GM12878 (cell line): ENCODE measurements around the gene ZBTB22. TPM values are rescaled to one million over a fixed set of nuclear protein-coding genes. Genes with fewer than 3 reads are reported as not detected.
"Not testable (repeated sequence)": the region's sequence is repeated elsewhere in the genome, so short reads cannot be mapped to it uniquely, and the experiment has no call there.

Experiments
- ATAC-seq: fragments of 200-7000 bp; cut with Tn5 transposase; 3 replicates; pipeline ENCODE4 v1.9.1; 2020; ENCODE audit warnings: mild to moderate bottlenecking, moderate library complexity
- BruUV-seq: library from RNA; stranded (reverse); fragments of 400-500 nt; replicated peaks from 2 replicates; lab custom pipeline; 2021; lab: Mats Ljungman, UMichigan
- CTCF ChIA-PET: fragments of 300-600 bp; sonication (Branson Sonifier 250); formaldehyde crosslinking; extraction: SDS; loops from one replicate; lab custom pipeline; 2021; ENCODE audit warnings: inconsistent platforms; lab: Yijun Ruan, JAX
- POLR2A ChIA-PET: fragments of 350-600 bp; formaldehyde crosslinking; extraction: SDS; loops from one replicate; lab custom pipeline; 2021; ENCODE audit warnings: inconsistent platforms; lab: Charles Lee
- RAD21 ChIA-PET: fragments of 300-600 bp; sonication (Branson Sonifier 250); formaldehyde crosslinking; loops from one replicate; lab custom pipeline; 2023; ENCODE audit warnings: antibody characterized with exemption; ENCODE audit not compliant: unreplicated experiment; lab: Charles Lee
- SMC1A ChIA-PET: fragments of 300-600 bp; sonication (Branson Sonifier 250); formaldehyde crosslinking; loops from one replicate; lab custom pipeline; 2023; ENCODE audit not compliant: unreplicated experiment, uncharacterized antibody; lab: Charles Lee
- DNase-seq: peaks from one replicate; pipeline ENCODE4 v3.0.0-alpha.2; 2011; ENCODE audit warnings: low read depth, low spot score
- FAIRE-seq: peaks from 3 replicates; lab custom pipeline; 2011; peaks lifted over from hg19 to GRCh38; lab: Jason Lieb, UNC
- H2AFZ ChIP-seq: 2 replicates; pipeline ENCODE4 v1.6.0; 2011; ENCODE audit warnings: low read depth, low read length, control low read depth; ENCODE audit not compliant: control insufficient read depth
- H3K27ac ChIP-seq: 2 replicates; pipeline ENCODE4 v1.5.1; 2011; ENCODE audit warnings: control low read depth; ENCODE audit not compliant: control insufficient read depth, insufficient read depth
- H3K27me3 ChIP-seq, 2 experiments: replicated peaks in 1 of 2; 2 replicates each; pipeline versions ENCODE4 v1.6.0 to v1.6.1; 2011; ENCODE audit warnings: low read length in 1 of 2; ENCODE audit not compliant: control insufficient read depth in 2 of 2, insufficient read depth in 2 of 2
- H3K36me3 ChIP-seq, 2 experiments: 2 replicates each; pipeline ENCODE4 v1.5.1; 2011; ENCODE audit warnings: low read length in 1 of 2; ENCODE audit not compliant: control insufficient read depth in 2 of 2, insufficient read depth in 2 of 2
- H3K4me1 ChIP-seq: 2 replicates; pipeline ENCODE4 v1.6.1; 2011; ENCODE audit warnings: mild to moderate bottlenecking, low read length, moderate library complexity, mixed read lengths; ENCODE audit not compliant: control insufficient read depth, insufficient read depth
- H3K4me2 ChIP-seq: 2 replicates; pipeline ENCODE4 v1.6.0; 2011; ENCODE audit warnings: control low read depth; ENCODE audit not compliant: control insufficient read depth, insufficient read depth
- H3K4me3 ChIP-seq: fragments of 200-600 bp; sonication (generic); 2 replicates; pipeline ENCODE4 v1.5.1; 2016
- H3K79me2 ChIP-seq: 2 replicates; pipeline ENCODE4 v1.6.0; 2011; ENCODE audit warnings: low read length; ENCODE audit not compliant: control insufficient read depth, insufficient read depth
- H3K9ac ChIP-seq: 2 replicates; pipeline ENCODE4 v1.8.0; 2011; ENCODE audit warnings: low read length, control low read depth, mixed read lengths; ENCODE audit not compliant: control insufficient read depth, insufficient read depth
- H3K9me3 ChIP-seq: replicated peaks from 3 replicates; pipeline ENCODE4 v1.5.1; 2011; ENCODE audit warnings: mild to moderate bottlenecking, low read length; ENCODE audit not compliant: control insufficient read depth, insufficient read depth
- H4K20me1 ChIP-seq: 2 replicates; pipeline ENCODE4 v1.6.0; 2011; ENCODE audit not compliant: control insufficient read depth, insufficient read depth
- CHD2 ChIP-seq: IDR thresholded peaks from 2 replicates; pipeline ENCODE4 v1.6.1; 2011; ENCODE audit warnings: low read depth, low read length, improper control_type of control experiment, borderline replicate concordance
- CHD4 ChIP-seq: fragments of 200-600 bp; sonication (generic); IDR thresholded peaks from 2 replicates; pipeline ENCODE4 v1.6.1; 2016; ENCODE audit warnings: mild to moderate bottlenecking
- ETV6 ChIP-seq, 2 experiments: fragments of 450-650 bp in 1 of 2; IDR thresholded peaks in 1 of 2; conservative IDR thresholded peaks in 1 of 2; 2 replicates each; pipeline ENCODE4 v1.6.1; 2014; ENCODE audit warnings: antibody characterized with exemption in 1 of 2, borderline replicate concordance in 1 of 2, low read depth in 1 of 2, mild to moderate bottlenecking in 1 of 2, moderate library complexity in 1 of 2
- KDM1A ChIP-seq: fragments of 200-600 bp; sonication (generic); IDR thresholded peaks from 2 replicates; pipeline ENCODE4 v1.6.1; 2016; ENCODE audit warnings: borderline replicate concordance
- RAD21 ChIP-seq: IDR thresholded peaks from 2 replicates; pipeline ENCODE4 v1.6.1; 2011; ENCODE audit warnings: mild to moderate bottlenecking, low read depth, low read length, moderate library complexity; ENCODE audit not compliant: insufficient read depth
- RUNX3 ChIP-seq: IDR thresholded peaks from 2 replicates; pipeline ENCODE4 v1.6.1; 2012; ENCODE audit warnings: low read length, inconsistent platforms
- SPI1 ChIP-seq: IDR thresholded peaks from 2 replicates; pipeline ENCODE4 v1.6.1; 2011; ENCODE audit warnings: low read depth, mild to moderate bottlenecking, low read length, moderate library complexity, borderline replicate concordance; ENCODE audit not compliant: insufficient read depth
- ZNF384 ChIP-seq: IDR thresholded peaks from 2 replicates; pipeline ENCODE4 v1.6.1; 2012; ENCODE audit warnings: low read depth, mild to moderate bottlenecking, low read length, improper control_type of control experiment, borderline replicate concordance
- WGBS: methylation state at CpG from one replicate; pipeline ENCODE4 v1.1.6; 2016; ENCODE audit warnings: low lambda C conversion rate; ENCODE audit not compliant: insufficient replicate concordance, insufficient coverage; ENCODE audit errors: missing lambda C conversion rate; 5-methylcytosine and 5-hydroxymethylcytosine counted together
- in situ Hi-C: fragments of 300-500 bp; cut with MboI; formaldehyde crosslinking; loops from 9 replicates; pipeline ENCODE4 v1.14.3; 2018; ENCODE audit warnings: mixed read lengths
- intact Hi-C: fragments of 100-400 bp; cut with micrococcal nuclease; formaldehyde crosslinking; loops from one replicate; pipeline ENCODE4 v1.14.2; 2022; ENCODE audit not compliant: unreplicated experiment
- polyA plus RNA-seq, 11 experiments: library from polyadenylated mRNA; depleted of rRNA in 4 of 11; unstranded in 6 of 11; stranded (reverse) in 5 of 11; fragments of >200 nt; fragmentation: Nextera tagmentation in 4 of 11; fragmentation: Illumina TruSeq in 1 of 11; extraction: Ambion mirVana in 4 of 11; extraction: Trizol in 1 of 11; gene quantifications; 1 replicate in 1 of 11; 2 replicates in 10 of 11; pipeline versions ENCODE4 v1.2.1 to v1.2.3, GENCODE V29; 2011 to 2016; ENCODE audit warnings: inconsistent platforms in 2 of 11, missing spikeins in 2 of 11, low read depth in 1 of 11
- total RNA-seq, 4 experiments: library from RNA; depleted of rRNA in 3 of 4; stranded (reverse); fragments of >200 nt in 3 of 4; fragmentation: Illumina TruSeq in 1 of 4; extraction: Trizol in 1 of 4; gene quantifications; 2 replicates each; pipeline versions ENCODE4 v1.2.1 to v1.2.3, GENCODE V29; 2013 to 2021
- TF ChIP-seq, protein P1 (sequence below): IDR thresholded peaks from 2 replicates; pipeline ENCODE4 v1.6.1; 2012; ENCODE audit warnings: low read depth, low read length, improper control_type of control experiment
- TF ChIP-seq, protein P2 (sequence below): IDR thresholded peaks from 2 replicates; pipeline ENCODE4 v1.6.1; 2012; ENCODE audit warnings: mild to moderate bottlenecking, low read depth, low read length

The ZBTB22 gene
- total and polyA plus RNA-seq, 10 of the 15 experiments (the other 5 are each of a cell fraction or from before 2014, with no cell fraction given) = 0.11 to 9.9 (median 4.8) TPM

DNA sequence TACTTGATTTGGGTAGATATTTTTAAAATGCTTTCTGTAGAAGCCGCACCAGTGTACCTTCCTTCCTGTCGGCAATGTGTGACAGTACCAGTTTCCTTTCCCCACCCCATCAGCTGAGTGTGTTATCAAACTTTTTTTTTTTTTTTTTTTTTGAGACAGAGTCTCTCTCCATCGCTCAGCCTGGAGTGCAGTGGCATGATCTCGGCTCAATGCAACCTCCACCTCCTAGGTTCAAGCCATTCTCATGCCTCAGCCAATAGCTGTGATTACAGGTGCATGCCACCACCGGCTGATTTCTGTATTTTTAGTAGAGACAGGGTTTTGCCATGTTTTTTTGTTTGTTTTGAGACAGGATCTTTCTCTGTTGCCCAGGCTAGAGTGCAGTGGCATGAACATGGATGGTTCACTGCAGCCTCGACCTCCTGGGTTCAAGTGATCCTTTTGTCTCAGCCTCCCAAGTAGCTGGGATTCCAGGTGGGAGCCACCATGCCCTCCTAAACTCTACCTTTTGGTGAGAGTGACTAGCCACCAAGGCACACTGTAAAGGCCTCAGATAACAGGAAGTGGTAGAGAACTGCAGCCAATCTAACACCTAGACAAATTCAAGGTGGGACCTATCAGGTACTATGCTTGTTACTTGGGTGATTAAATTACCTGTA, 26.5 kb upstream of the ZBTB22 start:
- intact Hi-C loops = loop anchor here (2.0 kb wide), 1 partner anchor 67 kb away; the partner anchor contains the start of gene B3GALT4

DNA sequence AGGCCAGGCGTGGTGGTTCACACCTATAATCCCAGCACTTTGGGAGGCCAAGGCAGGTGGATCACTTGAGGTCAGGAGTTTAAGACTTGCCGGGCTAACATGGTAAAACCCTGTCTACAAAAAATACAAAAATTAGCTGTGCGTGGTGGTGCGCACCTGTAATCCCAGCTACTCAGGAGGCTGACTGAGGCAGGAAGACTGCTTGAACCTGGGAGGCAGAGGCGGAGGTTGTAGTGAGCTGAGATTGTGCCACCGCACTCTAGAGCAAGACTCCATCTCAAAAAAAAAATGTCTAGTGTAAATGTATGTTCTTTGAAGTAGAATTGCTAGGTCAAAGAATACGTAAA, 26.0 kb upstream of the ZBTB22 start:
- ATAC-seq, in situ Hi-C loops, BruUV-seq: not testable (repeated sequence)

More for the DNA sequence above, 26.5 kb upstream of the ZBTB22 start:
- peak overlapping the region; percentile 78 for H3K4me2 ChIP-seq
- in situ Hi-C loops = no loop called here
- ChIA-PET RAD21 (interaction anchor here (0.9 to 2.7 kb wide), 10 partner anchors 8 to 95 kb away, joined by 3 to 22 read pairs (median 9); partner anchors contain the start of genes B3GALT4, PFDN6, RPS18 and TAPBP), SMC1A (interaction anchor here (0.8 to 3.3 kb wide), 10 partner anchors 9 to 224 kb away, joined by 3 to 17 read pairs (median 4); partner anchors contain the start of genes B3GALT4, RPS18, VPS52 and ZBTB22), POLR2A (interaction anchor here (0.6 to 2.0 kb wide), 10 partner anchors 19 to 488 kb away, joined by 3 to 12 read pairs (median 4); partner anchors contain the start of genes B3GALT4, TAPBP and ZBTB22), CTCF (interaction anchor here (0.6 to 3.9 kb wide), 22 partner anchors 10 to 1189 kb away, joined by 3 to 25 read pairs (median 5); partner anchors contain the start of genes B3GALT4, PFDN6, RGL2 and TAPBP)
- peak overlapping the region; percentile 39; the same call in 1 of the 2 replicates for H3K4me3 ChIP-seq
- H3K79me2 ChIP-seq = no peaks in the 10 kb centered on the region
- H3K9me3 ChIP-seq = no peaks in the 10 kb centered on the region
- WGBS = 0% methylated on average over 5 of the region's 6 CpGs
- no TSS peak for BruUV-seq
- H3K9ac ChIP-seq = no peak overlapping the region
- TF ChIP-seq CHD4 = no peak
- 0 out of 2 replicates have a peak, but pooled peaks have one; percentile 7 for TF ChIP-seq RAD21
- TF ChIP-seq, protein P1, sequence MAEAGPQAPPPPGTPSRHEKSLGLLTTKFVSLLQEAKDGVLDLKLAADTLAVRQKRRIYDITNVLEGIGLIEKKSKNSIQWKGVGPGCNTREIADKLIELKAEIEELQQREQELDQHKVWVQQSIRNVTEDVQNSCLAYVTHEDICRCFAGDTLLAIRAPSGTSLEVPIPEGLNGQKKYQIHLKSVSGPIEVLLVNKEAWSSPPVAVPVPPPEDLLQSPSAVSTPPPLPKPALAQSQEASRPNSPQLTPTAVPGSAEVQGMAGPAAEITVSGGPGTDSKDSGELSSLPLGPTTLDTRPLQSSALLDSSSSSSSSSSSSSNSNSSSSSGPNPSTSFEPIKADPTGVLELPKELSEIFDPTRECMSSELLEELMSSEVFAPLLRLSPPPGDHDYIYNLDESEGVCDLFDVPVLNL = no peak
- TF ChIP-seq SPI1 = peak; percentile 52; the same call in 1 of the 2 replicates
- peak in 1 of 2 experiments; percentile 81; a peak in 2 of 4 replicates for TF ChIP-seq ETV6 (conservative IDR thresholded peaks at IDR 0.05 in 1 of 2, IDR thresholded peaks at IDR 0.05 in 1 of 2; ENCODE audit: borderline replicate concordance in 1 of 2, low read depth in 1 of 2)
- no peak for TF ChIP-seq CHD2
- TF ChIP-seq, protein P2, sequence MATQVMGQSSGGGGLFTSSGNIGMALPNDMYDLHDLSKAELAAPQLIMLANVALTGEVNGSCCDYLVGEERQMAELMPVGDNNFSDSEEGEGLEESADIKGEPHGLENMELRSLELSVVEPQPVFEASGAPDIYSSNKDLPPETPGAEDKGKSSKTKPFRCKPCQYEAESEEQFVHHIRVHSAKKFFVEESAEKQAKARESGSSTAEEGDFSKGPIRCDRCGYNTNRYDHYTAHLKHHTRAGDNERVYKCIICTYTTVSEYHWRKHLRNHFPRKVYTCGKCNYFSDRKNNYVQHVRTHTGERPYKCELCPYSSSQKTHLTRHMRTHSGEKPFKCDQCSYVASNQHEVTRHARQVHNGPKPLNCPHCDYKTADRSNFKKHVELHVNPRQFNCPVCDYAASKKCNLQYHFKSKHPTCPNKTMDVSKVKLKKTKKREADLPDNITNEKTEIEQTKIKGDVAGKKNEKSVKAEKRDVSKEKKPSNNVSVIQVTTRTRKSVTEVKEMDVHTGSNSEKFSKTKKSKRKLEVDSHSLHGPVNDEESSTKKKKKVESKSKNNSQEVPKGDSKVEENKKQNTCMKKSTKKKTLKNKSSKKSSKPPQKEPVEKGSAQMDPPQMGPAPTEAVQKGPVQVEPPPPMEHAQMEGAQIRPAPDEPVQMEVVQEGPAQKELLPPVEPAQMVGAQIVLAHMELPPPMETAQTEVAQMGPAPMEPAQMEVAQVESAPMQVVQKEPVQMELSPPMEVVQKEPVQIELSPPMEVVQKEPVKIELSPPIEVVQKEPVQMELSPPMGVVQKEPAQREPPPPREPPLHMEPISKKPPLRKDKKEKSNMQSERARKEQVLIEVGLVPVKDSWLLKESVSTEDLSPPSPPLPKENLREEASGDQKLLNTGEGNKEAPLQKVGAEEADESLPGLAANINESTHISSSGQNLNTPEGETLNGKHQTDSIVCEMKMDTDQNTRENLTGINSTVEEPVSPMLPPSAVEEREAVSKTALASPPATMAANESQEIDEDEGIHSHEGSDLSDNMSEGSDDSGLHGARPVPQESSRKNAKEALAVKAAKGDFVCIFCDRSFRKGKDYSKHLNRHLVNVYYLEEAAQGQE = no peak
- no peak for TF ChIP-seq KDM1A
- peak; percentile 75 for TF ChIP-seq ZNF384
- peak; percentile 44; the same call in 1 of the 2 replicates for TF ChIP-seq RUNX3
- H3K36me3 ChIP-seq = no peaks in the 10 kb centered on the region
- no peaks in the 10 kb centered on the region for H4K20me1 ChIP-seq
- H3K27ac ChIP-seq = peak overlapping the region; percentile 81
- ATAC-seq = peak; percentile 75
- no peak for DNase-seq
- peak; percentile 41 for FAIRE-seq
- H3K4me1 ChIP-seq = peaks cover 15% of the 10 kb centered on the region
- H3K27me3 ChIP-seq = no peaks in the 10 kb centered on the region
- H2AFZ ChIP-seq = peak overlapping the region; percentile 68

More for the DNA sequence above, 26.0 kb upstream of the ZBTB22 start:
- POLR2A ChIA-PET = interaction anchor here (0.8 to 2.0 kb wide), 3 partner anchors 26 to 43 kb away, joined by 3 to 12 read pairs (median 4); partner anchors contain the start of genes TAPBP and ZBTB22
- H3K27me3 ChIP-seq, intact Hi-C loops, H4K20me1 ChIP-seq, H3K36me3 ChIP-seq, DNase-seq, H3K9me3 ChIP-seq, FAIRE-seq, H3K4me3 ChIP-seq, H3K9ac ChIP-seq, H3K79me2 ChIP-seq: not testable (repeated sequence)
- WGBS = 50% methylated on average over 7 of the region's 7 CpGs
- Histone ChIP-seq H3K4me1 (peaks cover 15% of the 10 kb centered on the region), H3K4me2 (peak overlapping the region; percentile 78; the same call in 1 of the 2 replicates), H2AFZ (peak overlapping the region; percentile 68), H3K27ac (peak overlapping the region; percentile 81)
- RAD21 ChIA-PET = interaction anchor here (1.3 to 2.7 kb wide), 6 partner anchors 26 to 95 kb away, joined by 3 to 22 read pairs (median 9); partner anchors contain the start of genes RPS18, TAPBP, VPS52 and ZBTB22
- SMC1A ChIA-PET = interaction anchor here (1.2 to 2.4 kb wide), 5 partner anchors 26 to 224 kb away, joined by 3 to 13 read pairs (median 4); partner anchors contain the start of genes B3GALT4, RPS18, VPS52 and ZBTB22
- CTCF ChIA-PET = interaction anchor here (0.6 to 3.9 kb wide), 9 partner anchors 10 to 367 kb away, joined by 3 to 25 read pairs (median 8); partner anchors contain the start of genes B3GALT4, PFDN6, UQCC2 and WDR46
